GM10847 (cell line): ENCODE results near the gene TIRAP.

ENCODE experiments used
- POLR2A ChIP-seq: IDR thresholded peaks from 2 replicates; pipeline ENCODE4 v1.6.1; 2011; ENCODE audit not compliant: insufficient read length; ENCODE audit errors: extremely low read depth

The TIRAP gene

GRCh38 chr11:126333142-126333541 lies 50.2 kb downstream of the TIRAP start:
- no peak for TF ChIP-seq POLR2A

GRCh38 chr11:126334659-126335462 lies 52.0 kb downstream of the TIRAP start:
- no peak for TF ChIP-seq POLR2A

GRCh38 chr11:126335463-126335760 lies 52.5 kb downstream of the TIRAP start:
- TF ChIP-seq POLR2A = no peak

- no peak for TF ChIP-seq POLR2A
These were observed 53.2 kb downstream of the TIRAP start for GRCh38 chr11:126336138-126336541.

GRCh38 chr11:126336671-126337101 lies 53.8 kb downstream of the TIRAP start:
- TF ChIP-seq POLR2A = no peak

GRCh38 chr11:126337126-126337473 lies 54.2 kb downstream of the TIRAP start:
- no peak for TF ChIP-seq POLR2A

GRCh38 chr11:126337474-126338241 lies 54.8 kb downstream of the TIRAP start:
- TF ChIP-seq POLR2A = no peak

GRCh38 chr11:126338346-126339055 lies 55.6 kb downstream of the TIRAP start:
- TF ChIP-seq POLR2A = no peak

GRCh38 chr11:126339073-126339862 lies 56.4 kb downstream of the TIRAP start:
- no peak for TF ChIP-seq POLR2A

GRCh38 chr11:126339863-126340434 lies 57.1 kb downstream of the TIRAP start:
- no peak for TF ChIP-seq POLR2A

- no peak for TF ChIP-seq POLR2A
These were observed 58.2 kb downstream of the TIRAP start for GRCh38 chr11:126340960-126341606.

GRCh38 chr11:126341760-126342161 lies 58.9 kb downstream of the TIRAP start:
- no peak for TF ChIP-seq POLR2A

- no peak for TF ChIP-seq POLR2A
These were observed 60.2 kb downstream of the TIRAP start for GRCh38 chr11:126343051-126343450.
